ENCODE data around the gene RABGEF1. TPM values are rescaled to one million over a fixed set of nuclear protein-coding genes. Genes with fewer than 3 reads are reported as not detected.
"Not testable (repeated sequence)": the region's sequence is repeated elsewhere in the genome, so short reads cannot be mapped to it uniquely, and the experiment has no call there.

RABGEF1 gene
- total and polyA plus RNA-seq, 2 donors (not counting 1 experiment from before 2014, with no cell fraction given) = 27.9 to 31.0 TPM

DNA sequence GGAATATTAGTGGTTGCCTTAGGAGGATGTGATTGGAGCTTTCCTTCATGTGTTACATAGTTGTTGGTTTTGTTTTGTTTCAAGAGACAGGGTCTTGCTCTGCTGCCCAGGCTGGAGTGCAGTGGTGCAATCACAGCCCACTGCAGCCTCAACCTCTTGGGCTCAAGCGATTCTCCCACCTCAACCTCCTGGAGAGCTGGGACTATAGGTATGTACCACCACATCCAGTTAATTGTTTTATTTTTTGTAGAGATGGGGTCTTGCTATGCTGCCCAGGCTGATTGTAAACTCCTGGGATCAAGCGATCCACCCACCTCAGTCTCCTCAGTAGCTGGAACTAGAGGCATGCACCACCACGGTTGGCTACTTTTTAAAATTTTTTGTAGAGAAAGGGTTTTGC lies 86.1 kb downstream of the RABGEF1 start:
- intact Hi-C loops (cut with micrococcal nuclease) = no loop called here
- ChIA-PET CTCF (no interaction called here), POLR2A (no interaction called here)
- Mint-ChIP-seq H3K27me3 (no peaks in the 10 kb centered on the region), H3K4me3 (no peak overlapping the region), H3K9me3 (ENCODE audit: insufficient read depth) (no peaks in the 10 kb centered on the region), H3K4me1 (no peaks in the 10 kb centered on the region), H3K27ac (no peak overlapping the region)
- Histone ChIP-seq H3K79me2 (ENCODE audit: control insufficient read depth, insufficient read depth, low read length) (no peaks in the 10 kb centered on the region), H3K9ac (ENCODE audit: low read length) (no peak overlapping the region), H3K27ac (ENCODE audit: low read length in 2 of 2) (no peak overlapping the region), H2AFZ (ENCODE audit: insufficient read depth, low read depth, low read length, poor library complexity, severe bottlenecking) (no peak overlapping the region), H3K36me3 (replicated peaks in 1 of 2; ENCODE audit: control extremely low read depth in 1 of 2, control insufficient read depth in 1 of 2, extremely low read depth in 1 of 2, insufficient read depth in 2 of 2, low read length in 1 of 2) (no peaks in the 10 kb centered on the region), H3K27me3 (replicated peaks in 1 of 4; ENCODE audit: control extremely low read depth in 1 of 4, control insufficient read depth in 3 of 4, insufficient read depth in 4 of 4, low read length in 3 of 4) (no peaks in the 10 kb centered on the region), H3K4me1 (ENCODE audit: control insufficient read depth in 2 of 2, insufficient read depth in 2 of 2, low read length in 2 of 2) (no peaks in the 10 kb centered on the region), H4K20me1 (ENCODE audit: control insufficient read depth, insufficient read depth, low read length, poor library complexity, severe bottlenecking) (no peaks in the 10 kb centered on the region), H3K4me2 (replicated peaks; ENCODE audit: low read depth, low read length, poor library complexity, severe bottlenecking) (no peak overlapping the region), H3K9me3 (ENCODE audit: control extremely low read depth in 1 of 3, control insufficient read depth in 2 of 3, insufficient read depth in 1 of 3, low read length in 2 of 3) (peaks cover 0 to 26% (median 10%) of the 10 kb centered on the region in 3 donors), H3K4me3 (ENCODE audit: control extremely low read depth in 1 of 5, extremely low read depth in 1 of 5, insufficient read depth in 1 of 5, low read depth in 2 of 5, low read length in 4 of 5) (no peak overlapping the region)
- no CpG with 5 or more reads among the region's 3 CpGs for WGBS (ENCODE audit: insufficient coverage)
- TF ChIP-seq CTCF (IDR thresholded peaks at IDR 0.05) (no peak), EZH2 (IDR thresholded peaks at IDR 0.05; ENCODE audit: borderline replicate concordance, insufficient read depth, low read depth, low read length, poor library complexity, severe bottlenecking) (no peak)
- DNase-seq (no peak), ATAC-seq (ENCODE audit: low read depth) (no peak)

- H3K27me3 Mint-ChIP-seq; CTCF ChIA-PET; H3K27ac Mint-ChIP-seq; H3K4me1 Mint-ChIP-seq; POLR2A ChIA-PET; H3K4me3 Mint-ChIP-seq; DNase-seq; H3K27ac ChIP-seq (ENCODE audit: low read length in 2 of 2); H3K9ac ChIP-seq (ENCODE audit: low read length); H3K4me1 ChIP-seq (ENCODE audit: control insufficient read depth in 2 of 2, insufficient read depth in 2 of 2, low read length in 2 of 2); ATAC-seq (ENCODE audit: low read depth); H3K9me3 ChIP-seq (ENCODE audit: control extremely low read depth in 1 of 3, control insufficient read depth in 2 of 3, insufficient read depth in 1 of 3, low read length in 2 of 3); H3K79me2 ChIP-seq (ENCODE audit: control insufficient read depth, insufficient read depth, low read length); H3K4me2 ChIP-seq (replicated peaks; ENCODE audit: low read depth, low read length, poor library complexity, severe bottlenecking); H2AFZ ChIP-seq (ENCODE audit: insufficient read depth, low read depth, low read length, poor library complexity, severe bottlenecking); intact Hi-C loops (cut with micrococcal nuclease); H3K27me3 ChIP-seq (replicated peaks in 1 of 4; ENCODE audit: control extremely low read depth in 1 of 4, control insufficient read depth in 3 of 4, insufficient read depth in 4 of 4, low read length in 3 of 4); H4K20me1 ChIP-seq (ENCODE audit: control insufficient read depth, insufficient read depth, low read length, poor library complexity, severe bottlenecking); H3K36me3 ChIP-seq (replicated peaks in 1 of 2; ENCODE audit: control extremely low read depth in 1 of 2, control insufficient read depth in 1 of 2, extremely low read depth in 1 of 2, insufficient read depth in 2 of 2, low read length in 1 of 2); H3K9me3 Mint-ChIP-seq (ENCODE audit: insufficient read depth); H3K4me3 ChIP-seq (ENCODE audit: control extremely low read depth in 1 of 5, extremely low read depth in 1 of 5, insufficient read depth in 1 of 5, low read depth in 2 of 5, low read length in 4 of 5): not testable (repeated sequence)
- WGBS (ENCODE audit: insufficient coverage) = 89% methylated on average over 6 of the region's 6 CpGs
Observed at GRCh38 chr7:66830976-66831375, 90.4 kb downstream of the RABGEF1 start.
